HS-5 (cell line): ENCODE data around the gene SLC16A8.

Source experiments
- DNase-seq: peaks from one replicate; pipeline ENCODE4 v3.0.0-alpha.2; 2012; ENCODE audit warnings: low read depth

Gene SLC16A8

GRCh38 chr22:38112381-38112780 lies 28.4 kb upstream of the SLC16A8 start:
- no peak for DNase-seq

GRCh38 chr22:38111925-38112355 lies 28.0 kb upstream of the SLC16A8 start:
- DNase-seq = no peak

GRCh38 chr22:38110863-38111852 lies 27.2 kb upstream of the SLC16A8 start:
- no peak for DNase-seq

- DNase-seq = no peak
These were observed 26.3 kb upstream of the SLC16A8 start, which contains the start of gene BAIAP2L2 for GRCh38 chr22:38110008-38110862. BAIAP2L2 (minus strand) TSS chr22:38110684; CDS start chr22:38110525, 159 bp downstream.

GRCh38 chr22:38109371-38110001 lies 25.5 kb upstream of the SLC16A8 start:
- DNase-seq = no peak

- DNase-seq = no peak
These were observed 24.8 kb upstream of the SLC16A8 start for GRCh38 chr22:38108561-38109319.

GRCh38 chr22:38107692-38108515 lies 23.9 kb upstream of the SLC16A8 start:
- no peak for DNase-seq

- DNase-seq = no peak
These were observed 23.0 kb upstream of the SLC16A8 start for GRCh38 chr22:38106814-38107578.

- no peak for DNase-seq
These were observed 20.1 kb upstream of the SLC16A8 start for GRCh38 chr22:38104084-38104483.

GRCh38 chr22:38103641-38104040 lies 19.7 kb upstream of the SLC16A8 start:
- DNase-seq = no peak

GRCh38 chr22:38098410-38099249 lies 14.6 kb upstream of the SLC16A8 start:
- DNase-seq = no peak

- no peak for DNase-seq
These were observed 13.8 kb upstream of the SLC16A8 start for GRCh38 chr22:38097557-38098409.

GRCh38 chr22:38097058-38097457 lies 13.1 kb upstream of the SLC16A8 start:
- DNase-seq = no peak

- DNase-seq = no peak
These were observed 5.5 kb upstream of the SLC16A8 start for GRCh38 chr22:38089474-38089851.

- DNase-seq = no peak
These were observed 4.9 kb upstream of the SLC16A8 start for GRCh38 chr22:38088629-38089473.

GRCh38 chr22:38087855-38088254 lies 3.9 kb upstream of the SLC16A8 start:
- DNase-seq = no peak

GRCh38 chr22:38086942-38087341 lies 3.0 kb upstream of the SLC16A8 start:
- DNase-seq = no peak
